ENCODE data around the gene NODAL. TPM values are rescaled to one million over a fixed set of nuclear protein-coding genes. Genes with fewer than 3 reads are reported as not detected.

Gene NODAL
- total and polyA plus RNA-seq, 2 of the 4 experiments (the other 2 are of a cell fraction): not detected

DNA sequence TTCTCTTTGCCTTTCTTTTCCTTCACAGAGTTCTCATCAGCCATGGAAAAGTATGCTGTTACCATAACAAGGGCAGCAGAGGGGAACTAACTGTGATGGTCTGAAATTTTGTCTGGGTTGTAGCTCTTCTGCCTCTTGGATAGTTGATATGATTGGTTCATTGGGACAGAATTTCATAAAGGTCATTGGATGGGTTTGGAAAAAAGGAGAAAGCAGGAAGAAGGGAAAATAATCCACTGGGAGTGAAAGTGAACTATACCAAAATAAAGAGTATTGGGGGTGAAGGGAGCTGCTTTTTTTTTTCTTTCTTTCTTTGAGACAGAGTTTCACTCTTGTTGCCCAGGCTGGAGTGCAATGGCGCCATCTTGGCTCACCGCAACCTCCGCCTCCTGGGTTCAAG is 31.7 kb downstream of the NODAL start:
- Histone ChIP-seq H3K27ac (ENCODE audit: insufficient read depth, low read length) (no peak overlapping the region), H2BK20ac (ENCODE audit: low read depth, low read length) (no peak overlapping the region), H3K23ac (ENCODE audit: low read depth, low read length) (no peak overlapping the region), H3K4me2 (ENCODE audit: low read depth, low read length) (no peak overlapping the region), H3K4me3 (ENCODE audit: insufficient read depth, low read depth, low read length) (no peak overlapping the region), H4K5ac (ENCODE audit: low read depth, low read length) (no peak overlapping the region), H3K79me1 (ENCODE audit: low read depth in 1 of 2, low read length in 2 of 2) (peaks cover 19 to 67% of the 10 kb centered on the region in 2 experiments), H2AK9ac (replicated peaks; ENCODE audit: low read depth, low read length, poor library complexity) (no peak overlapping the region), H3K56ac (ENCODE audit: extremely low read depth, insufficient read depth, low read length) (no peak overlapping the region; the same call in 1 of the 2 replicates), H3K9me3 (ENCODE audit: control insufficient read depth, insufficient read depth, low read length) (no peaks in the 10 kb centered on the region), H2BK5ac (ENCODE audit: low read depth, low read length, poor library complexity, severe bottlenecking) (no peak overlapping the region), H3K14ac (replicated peaks; ENCODE audit: low read depth, low read length) (no peak overlapping the region), H3K27me3 (ENCODE audit: control insufficient read depth, insufficient read depth, low read length) (no peaks in the 10 kb centered on the region), H2BK15ac (ENCODE audit: low read depth, low read length) (no peak overlapping the region), H2BK120ac (ENCODE audit: low read depth, low read length) (no peak overlapping the region), H4K8ac (ENCODE audit: low read depth in 2 of 2, low read length in 2 of 2) (no peak overlapping the region), H3K4me1 (ENCODE audit: control insufficient read depth, insufficient read depth, low read length) (no peaks in the 10 kb centered on the region), H3K9me1 (ENCODE audit: insufficient read depth, low read length) (peaks cover 8% of the 10 kb centered on the region; the same call in 1 of the 2 replicates), H3K4ac (ENCODE audit: low read depth, low read length) (no peak overlapping the region), H4K91ac (ENCODE audit: insufficient read depth, low read depth, low read length) (no peak overlapping the region), H2AK5ac (ENCODE audit: low read depth, low read length) (no peak overlapping the region), H3K9ac (ENCODE audit: low read depth, low read length) (no peak overlapping the region), H3K18ac (ENCODE audit: low read depth, low read length) (no peak overlapping the region), H2AFZ (replicated peaks; ENCODE audit: low read length, poor library complexity) (no peak overlapping the region), H3K36me3 (ENCODE audit: control insufficient read depth, insufficient read depth, low read length) (no peaks in the 10 kb centered on the region), H4K20me1 (ENCODE audit: insufficient read depth, low read length) (peaks cover 76% of the 10 kb centered on the region)
- no CpG with 5 or more reads among the region's 3 CpGs for WGBS, 2 experiments (ENCODE audit: extremely low coverage in 2 of 2, insufficient read length in 1 of 2)
- intact Hi-C loops (cut with micrococcal nuclease) (no loop called here), dilution Hi-C loops (cut with HindIII; ENCODE audit: low sequenced_read_pairs, unreplicated experiment) (no loop called here), in situ Hi-C loops (cut with MboI; ENCODE audit: low sequenced_read_pairs) (no loop called here)
- TF ChIP-seq, protein P1, sequence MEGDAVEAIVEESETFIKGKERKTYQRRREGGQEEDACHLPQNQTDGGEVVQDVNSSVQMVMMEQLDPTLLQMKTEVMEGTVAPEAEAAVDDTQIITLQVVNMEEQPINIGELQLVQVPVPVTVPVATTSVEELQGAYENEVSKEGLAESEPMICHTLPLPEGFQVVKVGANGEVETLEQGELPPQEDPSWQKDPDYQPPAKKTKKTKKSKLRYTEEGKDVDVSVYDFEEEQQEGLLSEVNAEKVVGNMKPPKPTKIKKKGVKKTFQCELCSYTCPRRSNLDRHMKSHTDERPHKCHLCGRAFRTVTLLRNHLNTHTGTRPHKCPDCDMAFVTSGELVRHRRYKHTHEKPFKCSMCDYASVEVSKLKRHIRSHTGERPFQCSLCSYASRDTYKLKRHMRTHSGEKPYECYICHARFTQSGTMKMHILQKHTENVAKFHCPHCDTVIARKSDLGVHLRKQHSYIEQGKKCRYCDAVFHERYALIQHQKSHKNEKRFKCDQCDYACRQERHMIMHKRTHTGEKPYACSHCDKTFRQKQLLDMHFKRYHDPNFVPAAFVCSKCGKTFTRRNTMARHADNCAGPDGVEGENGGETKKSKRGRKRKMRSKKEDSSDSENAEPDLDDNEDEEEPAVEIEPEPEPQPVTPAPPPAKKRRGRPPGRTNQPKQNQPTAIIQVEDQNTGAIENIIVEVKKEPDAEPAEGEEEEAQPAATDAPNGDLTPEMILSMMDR (conservative IDR thresholded peaks at IDR 0.05; ENCODE audit: low read depth, low read length): no peak
- no peak for TF ChIP-seq MXI1 (IDR thresholded peaks at IDR 0.05; ENCODE audit: borderline replicate concordance, low read depth, low read length)
- TF ChIP-seq, protein P2, sequence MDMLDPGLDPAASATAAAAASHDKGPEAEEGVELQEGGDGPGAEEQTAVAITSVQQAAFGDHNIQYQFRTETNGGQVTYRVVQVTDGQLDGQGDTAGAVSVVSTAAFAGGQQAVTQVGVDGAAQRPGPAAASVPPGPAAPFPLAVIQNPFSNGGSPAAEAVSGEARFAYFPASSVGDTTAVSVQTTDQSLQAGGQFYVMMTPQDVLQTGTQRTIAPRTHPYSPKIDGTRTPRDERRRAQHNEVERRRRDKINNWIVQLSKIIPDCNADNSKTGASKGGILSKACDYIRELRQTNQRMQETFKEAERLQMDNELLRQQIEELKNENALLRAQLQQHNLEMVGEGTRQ (IDR thresholded peaks at IDR 0.05; ENCODE audit: low read depth, low read length): no peak
- no peak for TF ChIP-seq CEBPB (IDR thresholded peaks at IDR 0.05; ENCODE audit: low read depth, low read length)
- no peak for TF ChIP-seq RAD21 (IDR thresholded peaks at IDR 0.05; ENCODE audit: low read length)
- TF ChIP-seq NFE2L2 (IDR thresholded peaks at IDR 0.05; ENCODE audit: low read depth, low read length): no peak
- no peak for TF ChIP-seq POLR2A (IDR thresholded peaks at IDR 0.05; ENCODE audit: low read depth, low read length)
- TF ChIP-seq RCOR1 (IDR thresholded peaks at IDR 0.05; ENCODE audit: insufficient replicate concordance, low read length): no peak
- TF ChIP-seq CHD1 (IDR thresholded peaks at IDR 0.05; ENCODE audit: low read depth, low read length): no peak
- TF ChIP-seq, protein P3, sequence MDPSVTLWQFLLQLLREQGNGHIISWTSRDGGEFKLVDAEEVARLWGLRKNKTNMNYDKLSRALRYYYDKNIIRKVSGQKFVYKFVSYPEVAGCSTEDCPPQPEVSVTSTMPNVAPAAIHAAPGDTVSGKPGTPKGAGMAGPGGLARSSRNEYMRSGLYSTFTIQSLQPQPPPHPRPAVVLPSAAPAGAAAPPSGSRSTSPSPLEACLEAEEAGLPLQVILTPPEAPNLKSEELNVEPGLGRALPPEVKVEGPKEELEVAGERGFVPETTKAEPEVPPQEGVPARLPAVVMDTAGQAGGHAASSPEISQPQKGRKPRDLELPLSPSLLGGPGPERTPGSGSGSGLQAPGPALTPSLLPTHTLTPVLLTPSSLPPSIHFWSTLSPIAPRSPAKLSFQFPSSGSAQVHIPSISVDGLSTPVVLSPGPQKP (IDR thresholded peaks at IDR 0.05; ENCODE audit: borderline replicate concordance, low read depth, low read length): no peak
- no peak for TF ChIP-seq FOS (IDR thresholded peaks at IDR 0.05; ENCODE audit: low read depth, low read length)
- TF ChIP-seq BHLHE40 (IDR thresholded peaks at IDR 0.05; ENCODE audit: low read depth, low read length): no peak
- no peak for TF ChIP-seq MAFK (IDR thresholded peaks at IDR 0.05; ENCODE audit: low read depth, low read length)
- no peak for TF ChIP-seq SMC3 (IDR thresholded peaks at IDR 0.05; ENCODE audit: low read depth, low read length)
- TF ChIP-seq RFX5 (IDR thresholded peaks at IDR 0.05; ENCODE audit: low read depth, low read length): no peak
- no peak for TF ChIP-seq MAZ (IDR thresholded peaks at IDR 0.05; ENCODE audit: borderline replicate concordance, low read depth, low read length)
- CTCF ChIA-PET: no interaction called here
- POLR2A ChIA-PET (ENCODE audit: unreplicated experiment): no interaction called here
- ATAC-seq (ENCODE audit: low read depth) (no peak), DNase-seq (no peak)
- BruUV-seq (replicated peaks): no TSS peak

All from IMR-90 (cell line).